Measurements from ENCODE around the gene CADPS2.

Gene CADPS2

DNA sequence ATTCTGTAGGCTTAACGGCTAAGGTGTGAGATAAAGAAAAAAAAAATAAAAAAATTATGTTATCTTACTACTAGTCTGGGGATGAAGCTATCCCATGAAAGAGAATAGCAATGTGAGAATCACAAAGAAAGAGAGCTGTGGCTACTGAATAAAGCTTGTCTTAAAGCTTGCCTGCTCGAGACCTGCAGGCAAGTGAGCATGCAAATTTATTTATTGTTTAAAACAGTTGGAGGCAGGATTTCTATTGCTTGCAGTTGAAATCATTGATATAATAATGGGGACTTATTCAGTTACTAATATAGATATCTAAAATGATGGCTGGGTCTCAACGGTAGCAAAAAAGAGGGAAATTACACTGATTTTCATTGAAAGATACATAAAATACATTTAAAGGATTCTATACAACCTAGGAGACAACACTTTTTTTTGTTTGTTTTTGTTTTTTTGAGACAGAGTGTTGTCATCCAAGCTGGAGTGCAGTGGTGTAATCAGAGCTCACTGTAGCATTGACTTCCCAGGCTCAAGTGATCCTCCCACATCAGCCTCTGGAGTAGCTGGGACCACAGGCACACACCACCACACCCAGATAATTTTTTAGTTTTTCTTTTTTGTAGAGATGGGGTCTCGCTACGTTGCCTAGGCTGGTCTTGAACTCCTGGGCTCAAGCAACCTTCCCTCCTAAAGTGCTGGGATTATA, 437.2 kb downstream of the CADPS2 start:
- no peak for DNase-seq (ENCODE audit: low read depth)

GRCh38 chr7:122442929-122443328, 443.3 kb downstream of the CADPS2 start:
- no peak for DNase-seq (ENCODE audit: low read depth)

DNA sequence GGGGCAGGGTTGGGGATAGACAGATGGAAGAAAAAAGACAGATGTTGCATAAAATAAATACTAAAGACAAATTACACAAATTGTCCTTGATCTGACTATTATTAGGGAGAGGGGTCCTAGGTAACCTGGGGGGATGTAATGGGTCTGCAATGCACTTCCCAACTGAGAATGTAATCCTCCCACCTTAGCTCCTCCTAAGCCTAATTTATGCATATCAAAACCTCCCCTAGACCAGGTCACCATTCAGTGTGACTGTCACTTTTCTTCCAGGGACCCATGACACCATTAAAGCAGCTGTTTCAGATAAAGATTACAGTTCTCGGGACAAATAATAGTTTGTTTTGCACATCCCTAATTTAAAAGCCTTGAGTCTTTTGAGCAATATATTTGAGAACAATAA, 447.8 kb downstream of the CADPS2 start:
- no peak for DNase-seq (ENCODE audit: low read depth)

GRCh38 chr7:122438006-122438405, 448.3 kb downstream of the CADPS2 start:
- DNase-seq (ENCODE audit: low read depth), result no peak

- no peak for DNase-seq (ENCODE audit: low read depth)
These were observed 452.5 kb downstream of the CADPS2 start for GRCh38 chr7:122433765-122434164.

- no peak for DNase-seq (ENCODE audit: low read depth)
These were observed 455.6 kb downstream of the CADPS2 start for GRCh38 chr7:122430710-122431109.

GRCh38 chr7:122429926-122430325, 456.3 kb downstream of the CADPS2 start:
- no peak for DNase-seq (ENCODE audit: low read depth)

GRCh38 chr7:122425731-122426130, 460.5 kb downstream of the CADPS2 start:
- no peak for DNase-seq (ENCODE audit: low read depth)

DNA sequence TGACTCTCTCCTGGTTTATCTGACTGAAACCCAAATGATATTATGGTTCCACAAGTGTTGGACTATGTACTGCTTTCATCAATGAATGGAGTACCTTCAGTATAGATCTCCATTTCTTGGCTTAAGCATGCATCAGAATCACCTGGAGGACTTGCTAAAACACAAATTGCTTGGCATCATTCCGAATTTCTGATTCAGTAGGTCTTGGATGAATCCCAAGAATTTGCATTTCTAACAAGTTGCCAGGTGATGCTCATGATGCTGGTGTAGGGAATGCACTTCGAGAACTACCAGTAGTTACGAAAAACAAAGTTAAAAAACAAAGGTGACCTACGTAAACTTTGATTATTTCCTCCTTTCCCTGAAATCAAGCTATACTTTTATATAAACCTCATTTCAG, 462.7 kb downstream of the CADPS2 start:
- no peak for DNase-seq (ENCODE audit: low read depth)

DNA sequence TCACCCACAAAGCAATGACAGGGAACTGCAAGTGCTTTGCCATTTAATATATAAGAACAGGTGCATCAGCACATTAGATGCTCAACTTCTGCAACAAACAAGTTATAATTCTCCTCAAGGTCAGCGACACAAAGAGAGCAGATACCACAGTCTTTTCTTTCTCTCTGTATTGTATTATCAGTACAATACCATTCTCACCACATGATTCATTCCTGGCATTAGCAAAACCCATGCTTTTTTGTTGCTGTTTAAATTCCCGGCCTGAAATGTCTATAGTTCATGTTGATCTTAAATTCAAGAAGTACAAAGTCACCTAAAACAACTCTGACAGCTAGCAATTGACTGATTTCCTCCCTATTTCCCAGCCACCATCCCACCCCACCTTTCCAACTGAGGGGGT, 469.9 kb downstream of the CADPS2 start:
- no peak for DNase-seq (ENCODE audit: low read depth)

GRCh38 chr7:122415510-122415909, 470.8 kb downstream of the CADPS2 start:
- no peak for DNase-seq (ENCODE audit: low read depth)

GRCh38 chr7:122413339-122413738, 472.9 kb downstream of the CADPS2 start:
- DNase-seq (ENCODE audit: low read depth), result no peak

GRCh38 chr7:122412883-122413282, 473.4 kb downstream of the CADPS2 start:
- DNase-seq (ENCODE audit: low read depth), result no peak

DNA sequence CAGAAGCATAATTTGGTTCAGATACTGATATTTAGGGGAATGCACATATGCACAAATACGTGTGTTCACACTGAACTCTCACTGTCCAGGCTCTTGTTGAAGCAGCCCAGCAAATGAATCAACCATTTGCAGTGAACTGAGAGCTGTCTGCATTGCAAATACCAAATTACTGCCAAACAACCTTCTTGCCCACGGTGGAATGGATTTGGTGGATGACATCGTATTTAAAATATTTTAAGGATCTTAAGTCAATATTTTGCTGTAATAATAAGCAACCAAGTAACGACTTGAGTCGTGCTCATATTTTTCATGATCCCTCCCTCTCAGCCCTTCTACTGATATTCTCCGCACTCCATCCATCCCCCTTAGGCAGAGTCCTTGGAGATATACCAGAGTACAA, 473.8 kb downstream of the CADPS2 start:
- no peak for DNase-seq (ENCODE audit: low read depth)

- no peak for DNase-seq (ENCODE audit: low read depth)
These were observed 479.1 kb downstream of the CADPS2 start for GRCh38 chr7:122407195-122407594.

GRCh38 chr7:122403113-122403512, 483.1 kb downstream of the CADPS2 start:
- no peak for DNase-seq (ENCODE audit: low read depth)

DNA sequence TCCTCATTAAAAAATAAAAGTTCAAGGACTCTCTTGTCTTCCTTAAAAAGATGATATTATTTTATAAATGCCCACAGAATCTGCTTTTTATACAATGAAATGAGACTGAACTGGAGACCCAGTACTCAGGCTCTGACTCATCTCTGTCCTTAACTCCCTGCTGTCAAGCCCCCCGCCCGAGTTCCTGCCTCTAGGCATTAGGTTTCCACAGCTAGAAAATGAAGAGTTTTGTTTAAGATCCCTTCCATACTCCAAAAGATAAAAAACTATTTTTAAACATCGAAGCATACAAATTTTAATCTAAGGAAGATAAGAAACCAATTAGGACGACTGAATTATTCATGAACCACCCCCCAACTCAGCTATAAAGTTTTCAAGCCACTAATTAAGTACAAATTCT, 484.0 kb downstream of the CADPS2 start:
- DNase-seq (ENCODE audit: low read depth), result no peak

DNA sequence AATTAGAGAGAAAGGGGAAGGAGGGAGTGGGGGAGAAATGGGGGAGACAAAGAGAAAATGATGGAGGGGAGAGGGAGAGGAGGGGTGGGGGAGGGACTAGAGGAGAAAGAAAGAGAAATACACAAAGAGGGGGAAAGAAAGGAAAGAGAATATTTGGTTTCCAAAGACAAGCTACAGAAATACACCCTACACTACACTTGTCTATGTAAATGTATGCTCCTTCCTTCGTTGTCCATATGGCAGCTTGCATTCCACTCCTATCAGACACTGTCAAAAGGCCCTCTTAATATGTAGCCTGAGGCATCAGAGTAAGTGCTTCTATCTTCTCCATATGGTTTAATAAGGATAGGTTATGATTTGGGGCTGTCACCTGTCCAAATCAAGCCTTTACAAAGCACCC, 488.9 kb downstream of the CADPS2 start:
- DNase-seq (ENCODE audit: low read depth), result no peak

GRCh38 chr7:122394512-122394911, 491.7 kb downstream of the CADPS2 start:
- no peak for DNase-seq (ENCODE audit: low read depth)

- no peak for DNase-seq (ENCODE audit: low read depth)
These were observed 501.7 kb downstream of the CADPS2 start for GRCh38 chr7:122384528-122384927.

DNA sequence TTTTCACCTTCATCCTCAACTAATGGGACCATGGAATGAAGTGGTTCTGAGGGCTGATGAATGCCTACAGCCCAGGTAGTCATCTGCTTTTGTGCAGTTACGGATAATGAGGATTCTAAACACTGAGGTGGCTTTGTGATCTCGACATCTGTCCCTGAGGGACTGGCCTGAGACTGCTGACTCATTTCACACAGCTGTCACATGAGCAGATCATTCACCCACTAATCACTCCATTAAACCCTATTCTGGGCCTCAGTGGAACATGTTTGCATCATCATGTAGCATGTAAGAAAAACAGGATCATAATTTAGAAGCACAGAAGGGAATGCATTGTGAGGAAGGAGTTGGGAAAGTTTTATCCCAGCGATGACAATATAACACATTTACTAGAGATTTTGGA, 502.3 kb downstream of the CADPS2 start:
- no peak for DNase-seq (ENCODE audit: low read depth)

DNA sequence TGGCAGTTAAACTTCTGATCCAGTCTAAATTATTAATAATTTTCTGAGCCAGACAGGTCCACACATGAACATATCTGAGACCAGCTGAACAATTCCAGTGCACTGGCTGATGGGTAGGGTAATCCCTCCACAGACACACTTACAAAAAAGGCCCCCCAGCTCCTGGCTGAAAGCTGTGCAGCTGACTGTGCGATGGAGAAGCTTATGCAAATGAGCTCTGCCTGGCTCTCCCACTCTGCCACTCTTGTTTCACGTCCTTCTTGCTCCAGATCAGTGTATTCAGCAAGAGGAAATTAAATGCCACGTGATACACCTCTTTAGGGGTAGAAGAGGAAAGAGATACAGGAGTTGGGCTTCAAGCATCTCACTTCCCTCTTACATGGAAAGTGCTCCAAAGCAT, 505.3 kb downstream of the CADPS2 start:
- no peak for DNase-seq (ENCODE audit: low read depth)

DNA sequence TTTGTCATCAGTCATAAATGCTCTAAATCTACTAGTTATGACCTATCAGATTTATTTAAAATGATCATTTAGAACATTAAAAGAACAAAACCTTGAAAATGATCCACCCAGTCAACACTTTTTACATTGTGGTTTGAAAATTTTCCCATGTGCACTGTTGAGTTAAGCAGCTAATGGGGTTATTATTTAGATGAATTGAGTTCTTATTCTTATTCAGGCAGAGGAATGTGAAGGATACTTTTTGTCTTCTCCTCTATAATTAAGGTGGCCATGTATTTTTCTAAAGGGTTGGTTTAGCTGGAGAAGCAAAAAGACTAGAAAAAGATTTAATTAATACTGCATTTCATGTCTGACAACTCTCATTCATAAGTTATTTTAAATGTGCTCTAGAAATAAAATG, 506.8 kb downstream of the CADPS2 start:
- DNase-seq (ENCODE audit: low read depth), result no peak

GRCh38 chr7:122369756-122370155, 516.5 kb downstream of the CADPS2 start:
- no peak for DNase-seq (ENCODE audit: low read depth)
